WTC11 (cell line): ENCODE data around the gene NEURL4.

ENCODE experiments used
- CREB1 ChIP-seq: sonication (generic); formaldehyde crosslinking; IDR thresholded peaks from 2 replicates; pipeline ENCODE4 v1.8.0; 2023; ENCODE audit warnings: mild to moderate bottlenecking, missing genetic modification reagents
- CTCF ChIP-seq: fragments of 200-600 bp; IDR thresholded peaks from 2 replicates; pipeline ENCODE4 v1.8.0; 2022; ENCODE audit warnings: antibody characterized with exemption
- ELF4 ChIP-seq: sonication (generic); formaldehyde crosslinking; IDR thresholded peaks from 2 replicates; pipeline ENCODE4 v1.8.1; 2022; ENCODE audit warnings: low read depth, mild to moderate bottlenecking, moderate library complexity, missing genetic modification reagents
- ESRRA ChIP-seq: sonication (generic); formaldehyde crosslinking; IDR thresholded peaks from 2 replicates; pipeline ENCODE4 v1.8.1; 2022; ENCODE audit warnings: mild to moderate bottlenecking, missing genetic modification reagents, borderline replicate concordance
- MAX ChIP-seq: sonication (generic); formaldehyde crosslinking; IDR thresholded peaks from 2 replicates; pipeline ENCODE4 v1.8.0; 2022; ENCODE audit warnings: mild to moderate bottlenecking, missing genetic modification reagents
- TCF7 ChIP-seq: sonication (generic); formaldehyde crosslinking; IDR thresholded peaks from 2 replicates; pipeline ENCODE4 v1.8.0; 2022; ENCODE audit warnings: mild to moderate bottlenecking, low read depth, missing genetic modification reagents, moderate library complexity
- USF2 ChIP-seq: sonication (generic); formaldehyde crosslinking; IDR thresholded peaks from 2 replicates; pipeline ENCODE4 v1.8.1; 2023; ENCODE audit warnings: mild to moderate bottlenecking, missing genetic modification reagents, moderate library complexity

- TF ChIP-seq TCF7 (no peak), CTCF (no peak; the same call in 1 of the 2 replicates), USF2 (CRISPR knock-in tag) (no peak), ELF4 (CRISPR knock-in tag) (no peak), MAX (CRISPR knock-in tag) (no peak; the same call in 1 of the 2 replicates), CREB1 (CRISPR knock-in tag) (no peak), ESRRA (no peak)
Observed at GRCh38 chr17:7351665-7352502, 22.7 kb upstream of the NEURL4 start, which contains the start of gene KCTD11.
